Tibial artery (tissue), 4 donors: Measurements from ENCODE around the gene SNRPA1.

Experiments used
- DNase-seq, 2 donors: peaks; one replicate each; pipeline ENCODE4 v3.0.0-alpha.2; 2019
- H3K27ac ChIP-seq, 2 donors: fragments of 200-600 bp; sonication (generic) in 1 of 2; 1 replicate in 1 of 2; 2 replicates in 1 of 2; pipeline ENCODE4 v1.5.1; 2018 to 2019; ENCODE audit warnings: mild to moderate bottlenecking in 1 of 2
- H3K27me3 ChIP-seq, 2 donors: fragments of 200-600 bp; sonication (generic) in 1 of 2; one replicate each; pipeline versions ENCODE4 v1.5.1 to v1.6.0; 2016 to 2019
- H3K36me3 ChIP-seq, 3 donors: fragments of 200-600 bp; sonication (generic) in 2 of 3; one replicate each; pipeline ENCODE4 v1.5.1; 2016 to 2019; ENCODE audit warnings: mild to moderate bottlenecking in 2 of 3
- H3K4me1 ChIP-seq, 4 donors: fragments of 200-600 bp; sonication (generic) in 2 of 4; 1 replicate in 3 of 4; 2 replicates in 1 of 4; pipeline ENCODE4 v1.5.1; 2016 to 2019
- H3K4me3 ChIP-seq, 2 donors: fragments of 200-600 bp; sonication (generic) in 1 of 2; 1 replicate in 1 of 2; 2 replicates in 1 of 2; pipeline ENCODE4 v1.5.1; 2018 to 2019; ENCODE audit warnings: mild to moderate bottlenecking in 2 of 2
- H3K9me3 ChIP-seq, 3 donors: fragments of 200-600 bp; sonication (generic) in 1 of 3; one replicate each; pipeline ENCODE4 v1.5.1; 2016 to 2019
- CTCF ChIP-seq, 2 experiments: fragments of 200-600 bp in 1 of 2; fragments of 450-650 bp in 1 of 2; IDR thresholded peaks; one replicate each; pipeline ENCODE4 v1.5.1; 2017 to 2019; ENCODE audit warnings: antibody characterized with exemption in 2 of 2, mild to moderate bottlenecking in 1 of 2, moderate library complexity in 1 of 2
- intact Hi-C: fragments of 100-400 bp; cut with DNase I; formaldehyde crosslinking; loops from one replicate; pipeline ENCODE4 v1.15.0; 2023; ENCODE audit warnings: low total_unique reads

Gene SNRPA1

GRCh38 chr15:101280007-101280406 is 15.0 kb downstream of the SNRPA1 start:
- no peaks in the 10 kb centered on the region for H3K9me3 ChIP-seq
- no peak for DNase-seq
- intact Hi-C loops: no loop called here
- H3K27me3 ChIP-seq: no peaks in the 10 kb centered on the region
- TF ChIP-seq CTCF (IDR thresholded peaks at IDR 0.05): no peak
- peaks cover 0 to 23% (median 18%) of the 10 kb centered on the region in 4 donors for H3K4me1 ChIP-seq
- peaks cover 40 to 53% (median 49%) of the 10 kb centered on the region in 3 donors for H3K36me3 ChIP-seq
- H3K27ac ChIP-seq: no peak overlapping the region
- H3K4me3 ChIP-seq: no peak overlapping the region

GRCh38 chr15:101277943-101278564 is 17.0 kb downstream of the SNRPA1 start:
- Histone ChIP-seq H3K4me1 (peaks cover 0 to 23% (median 18%) of the 10 kb centered on the region in 4 donors), H3K9me3 (no peaks in the 10 kb centered on the region), H3K27ac (peak overlapping the region; percentile 84 to 92), H3K4me3 (peak overlapping the region; percentile 84 to 97), H3K27me3 (no peaks in the 10 kb centered on the region), H3K36me3 (peaks cover 40 to 53% (median 49%) of the 10 kb centered on the region in 3 donors)
- intact Hi-C loops: loop anchor here (2.0 kb wide), 1 partner anchor 17 kb away; the partner anchor contains the start of gene SNRPA1
- DNase-seq: no peak
- no peak for TF ChIP-seq CTCF (IDR thresholded peaks at IDR 0.05)

GRCh38 chr15:101277038-101277822 is 17.8 kb downstream of the SNRPA1 start, which contains the start of gene SELENOS:
Gene SELENOS (minus strand): TSS chr15:101277485. CDS start chr15:101277417, 68 bp downstream.
- Histone ChIP-seq H3K9me3 (no peaks in the 10 kb centered on the region), H3K36me3 (peaks cover 41 to 53% (median 53%) of the 10 kb centered on the region in 3 donors), H3K27me3 (no peaks in the 10 kb centered on the region), H3K4me1 (peaks cover 0 to 23% (median 18%) of the 10 kb centered on the region in 4 donors), H3K27ac (peak within 1 kb of the TSS; percentile 84 to 92), H3K4me3 (peak within 1 kb of the TSS; percentile 84 to 97)
- peak; percentile 90 to 94 for DNase-seq
- TF ChIP-seq CTCF (IDR thresholded peaks at IDR 0.05): no peak
- intact Hi-C loops: loop anchor here (2.0 kb wide), 1 partner anchor 18 kb away; the partner anchor contains the start of gene SNRPA1

GRCh38 chr15:101276501-101277037 is 18.5 kb downstream of the SNRPA1 start:
- H3K27ac ChIP-seq: peak overlapping the region; percentile 84 to 92
- H3K4me1 ChIP-seq: peaks cover 0 to 23% (median 18%) of the 10 kb centered on the region in 4 donors
- no peaks in the 10 kb centered on the region for H3K9me3 ChIP-seq
- peak overlapping the region; percentile 84 to 97 for H3K4me3 ChIP-seq
- H3K36me3 ChIP-seq: peaks cover 44 to 53% (median 53%) of the 10 kb centered on the region in 3 donors
- peak in 1 of 2 experiments; percentile 17 for TF ChIP-seq CTCF (IDR thresholded peaks at IDR 0.05)
- H3K27me3 ChIP-seq: no peaks in the 10 kb centered on the region
- DNase-seq: no peak
- intact Hi-C loops: loop anchor here (2.0 kb wide), 1 partner anchor 18 kb away; the partner anchor contains the start of gene SNRPA1

GRCh38 chr15:101275018-101275417 is 20.0 kb downstream of the SNRPA1 start:
- no peak for TF ChIP-seq CTCF (IDR thresholded peaks at IDR 0.05)
- H3K4me3 ChIP-seq: no peak overlapping the region
- peaks cover 48 to 53% (median 52%) of the 10 kb centered on the region in 3 donors for H3K36me3 ChIP-seq
- H3K9me3 ChIP-seq: no peaks in the 10 kb centered on the region
- intact Hi-C loops: no loop called here
- peaks cover 0 to 23% (median 18%) of the 10 kb centered on the region in 4 donors for H3K4me1 ChIP-seq
- no peak overlapping the region for H3K27ac ChIP-seq
- no peaks in the 10 kb centered on the region for H3K27me3 ChIP-seq
- no peak for DNase-seq
